ENCODE results near the gene NUDCD3. TPM values are rescaled to one million over a fixed set of nuclear protein-coding genes. Genes with fewer than 3 reads are reported as not detected.

The NUDCD3 gene
- total RNA-seq, 1 donor from 2014 or later, result 39.3 TPM

- H3K27me3 ChIP-seq, result no peaks in the 10 kb centered on the region
- H3K4me1 ChIP-seq, result peaks cover 0 to 7% of the 10 kb centered on the region in 2 donors
- intact Hi-C loops (cut with DNase I), result no loop called here
- H3K4me3 ChIP-seq, result no peak overlapping the region
- DNase-seq (ENCODE audit: low spot score in 2 of 2), result no peak
- no peak for TF ChIP-seq CTCF (IDR thresholded peaks at IDR 0.05)
- no peaks in the 10 kb centered on the region for H3K9me3 ChIP-seq
- H3K27ac ChIP-seq, result no peak overlapping the region
- peaks cover 3 to 15% of the 10 kb centered on the region in 2 donors for H3K36me3 ChIP-seq
Observed at GRCh38 chr7:44411306-44411705, 79.2 kb downstream of the NUDCD3 start.

- intact Hi-C loops (cut with DNase I), result no loop called here
- no peak overlapping the region for H3K4me3 ChIP-seq
- TF ChIP-seq CTCF (IDR thresholded peaks at IDR 0.05), result no peak
- DNase-seq (ENCODE audit: low spot score in 2 of 2), result no peak
- H3K4me1 ChIP-seq, result peaks cover 0 to 7% of the 10 kb centered on the region in 2 donors
- no peaks in the 10 kb centered on the region for H3K9me3 ChIP-seq
- H3K27ac ChIP-seq, result peak overlapping the region; percentile 12 to 31
- H3K36me3 ChIP-seq, result peaks cover 3 to 25% of the 10 kb centered on the region in 2 donors
- H3K27me3 ChIP-seq, result no peaks in the 10 kb centered on the region
Observed at GRCh38 chr7:44408596-44408995, 81.9 kb downstream of the NUDCD3 start.

- no peaks in the 10 kb centered on the region for H3K27me3 ChIP-seq
- no peak overlapping the region for H3K4me3 ChIP-seq
- no peak for TF ChIP-seq CTCF (IDR thresholded peaks at IDR 0.05)
- DNase-seq (ENCODE audit: low spot score in 2 of 2), result no peak
- H3K4me1 ChIP-seq, result peaks cover 0 to 2% of the 10 kb centered on the region in 2 donors
- H3K9me3 ChIP-seq, result no peaks in the 10 kb centered on the region
- peaks cover 10 to 40% of the 10 kb centered on the region in 2 donors for H3K36me3 ChIP-seq
- intact Hi-C loops (cut with DNase I), result no loop called here
- H3K27ac ChIP-seq, result no peak overlapping the region
Observed at GRCh38 chr7:44403775-44404174, 86.7 kb downstream of the NUDCD3 start.

GRCh38 chr7:44403176-44403759 is 87.2 kb downstream of the NUDCD3 start:
- Histone ChIP-seq H3K9me3 (no peaks in the 10 kb centered on the region), H3K27ac (no peak overlapping the region), H3K4me3 (no peak overlapping the region), H3K36me3 (peaks cover 10 to 40% of the 10 kb centered on the region in 2 donors), H3K4me1 (no peaks in the 10 kb centered on the region), H3K27me3 (no peaks in the 10 kb centered on the region)
- DNase-seq (ENCODE audit: low spot score in 2 of 2), result no peak
- intact Hi-C loops (cut with DNase I), result no loop called here
- no peak for TF ChIP-seq CTCF (IDR thresholded peaks at IDR 0.05)

- intact Hi-C loops (cut with DNase I), result no loop called here
Observed at GRCh38 chr7:44402401-44403060, 87.9 kb downstream of the NUDCD3 start.

More at GRCh38 chr7:44402401-44403060, 87.9 kb downstream of the NUDCD3 start:
- DNase-seq (ENCODE audit: low spot score in 2 of 2), result no peak
- no peak for TF ChIP-seq CTCF (IDR thresholded peaks at IDR 0.05)
- Histone ChIP-seq H3K36me3 (peaks cover 10 to 40% of the 10 kb centered on the region in 2 donors), H3K4me3 (no peak overlapping the region), H3K9me3 (no peaks in the 10 kb centered on the region), H3K27ac (no peak overlapping the region), H3K4me1 (no peaks in the 10 kb centered on the region), H3K27me3 (no peaks in the 10 kb centered on the region)

All from ascending aorta (tissue), 2 donors.